ENCODE results near the gene PRRC2A.

The PRRC2A gene

GRCh38 chr6:31620586-31621319, at the start of gene PRRC2A:
TSS of gene PRRC2A (plus strand) at chr6:31620715. CDS start at chr6:31622790, 2,075 bp downstream.
- peak; percentile 70 to 92 for DNase-seq (ENCODE audit: low read depth in 2 of 2)

DNA sequence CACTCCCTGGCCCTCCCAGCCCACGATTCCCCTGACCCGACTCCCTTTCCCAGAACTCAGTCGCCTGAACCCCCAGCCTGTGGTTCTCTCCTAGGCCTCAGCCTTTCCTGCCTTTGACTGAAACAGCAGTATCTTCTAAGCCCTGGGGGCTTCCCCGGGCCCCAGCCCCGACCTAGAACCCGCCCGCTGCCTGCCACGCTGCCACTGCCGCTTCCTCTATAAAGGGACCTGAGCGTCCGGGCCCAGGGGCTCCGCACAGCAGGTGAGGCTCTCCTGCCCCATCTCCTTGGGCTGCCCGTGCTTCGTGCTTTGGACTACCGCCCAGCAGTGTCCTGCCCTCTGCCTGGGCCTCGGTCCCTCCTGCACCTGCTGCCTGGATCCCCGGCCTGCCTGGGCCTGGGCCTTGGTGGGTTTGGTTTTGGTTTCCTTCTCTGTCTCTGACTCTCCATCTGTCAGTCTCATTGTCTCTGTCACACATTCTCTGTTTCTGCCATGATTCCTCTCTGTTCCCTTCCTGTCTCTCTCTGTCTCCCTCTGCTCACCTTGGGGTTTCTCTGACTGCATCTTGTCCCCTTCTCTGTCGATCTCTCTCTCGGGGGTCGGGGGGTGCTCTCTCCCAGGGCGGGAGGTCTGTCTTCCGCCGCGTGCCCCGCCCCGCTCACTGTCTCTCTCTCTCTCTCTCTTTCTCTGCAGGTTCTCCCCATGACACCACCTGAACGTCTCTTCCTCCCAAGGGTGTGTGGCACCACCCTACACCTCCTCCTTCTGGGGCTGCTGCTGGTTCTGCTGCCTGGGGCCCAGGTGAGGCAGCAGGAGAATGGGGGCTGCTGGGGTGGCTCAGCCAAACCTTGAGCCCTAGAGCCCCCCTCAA, 48.2 kb upstream of the PRRC2A start, which contains the start of gene LTA:
Gene LTA, plus strand, starts transcription at position 249 of the 871 bp plus-strand sequence. Its CDS starts 454 bp downstream, at position 703.
- DNase-seq (ENCODE audit: low read depth in 2 of 2), result peak; percentile 68 to 75

GRCh38 chr6:31573239-31574105, 47.0 kb upstream of the PRRC2A start:
- DNase-seq (ENCODE audit: low read depth in 2 of 2), result no peak

- DNase-seq (ENCODE audit: low read depth in 2 of 2), result peak in 1 of 2 donors; percentile 61
Measured at GRCh38 chr6:31574106-31575061, 46.1 kb upstream of the PRRC2A start.

DNA sequence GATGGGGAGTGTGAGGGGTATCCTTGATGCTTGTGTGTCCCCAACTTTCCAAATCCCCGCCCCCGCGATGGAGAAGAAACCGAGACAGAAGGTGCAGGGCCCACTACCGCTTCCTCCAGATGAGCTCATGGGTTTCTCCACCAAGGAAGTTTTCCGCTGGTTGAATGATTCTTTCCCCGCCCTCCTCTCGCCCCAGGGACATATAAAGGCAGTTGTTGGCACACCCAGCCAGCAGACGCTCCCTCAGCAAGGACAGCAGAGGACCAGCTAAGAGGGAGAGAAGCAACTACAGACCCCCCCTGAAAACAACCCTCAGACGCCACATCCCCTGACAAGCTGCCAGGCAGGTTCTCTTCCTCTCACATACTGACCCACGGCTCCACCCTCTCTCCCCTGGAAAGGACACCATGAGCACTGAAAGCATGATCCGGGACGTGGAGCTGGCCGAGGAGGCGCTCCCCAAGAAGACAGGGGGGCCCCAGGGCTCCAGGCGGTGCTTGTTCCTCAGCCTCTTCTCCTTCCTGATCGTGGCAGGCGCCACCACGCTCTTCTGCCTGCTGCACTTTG, 45.1 kb upstream of the PRRC2A start, which contains the start of gene TNF:
Gene TNF, plus strand, starts transcription at position 231 of the 567 bp plus-strand sequence. Its CDS starts 177 bp downstream, at position 408.
- peak; percentile 75 to 89 for DNase-seq (ENCODE audit: low read depth in 2 of 2)

- DNase-seq (ENCODE audit: low read depth in 2 of 2), result no peak
Measured at GRCh38 chr6:31575952-31576685, 44.4 kb upstream of the PRRC2A start.

DNA sequence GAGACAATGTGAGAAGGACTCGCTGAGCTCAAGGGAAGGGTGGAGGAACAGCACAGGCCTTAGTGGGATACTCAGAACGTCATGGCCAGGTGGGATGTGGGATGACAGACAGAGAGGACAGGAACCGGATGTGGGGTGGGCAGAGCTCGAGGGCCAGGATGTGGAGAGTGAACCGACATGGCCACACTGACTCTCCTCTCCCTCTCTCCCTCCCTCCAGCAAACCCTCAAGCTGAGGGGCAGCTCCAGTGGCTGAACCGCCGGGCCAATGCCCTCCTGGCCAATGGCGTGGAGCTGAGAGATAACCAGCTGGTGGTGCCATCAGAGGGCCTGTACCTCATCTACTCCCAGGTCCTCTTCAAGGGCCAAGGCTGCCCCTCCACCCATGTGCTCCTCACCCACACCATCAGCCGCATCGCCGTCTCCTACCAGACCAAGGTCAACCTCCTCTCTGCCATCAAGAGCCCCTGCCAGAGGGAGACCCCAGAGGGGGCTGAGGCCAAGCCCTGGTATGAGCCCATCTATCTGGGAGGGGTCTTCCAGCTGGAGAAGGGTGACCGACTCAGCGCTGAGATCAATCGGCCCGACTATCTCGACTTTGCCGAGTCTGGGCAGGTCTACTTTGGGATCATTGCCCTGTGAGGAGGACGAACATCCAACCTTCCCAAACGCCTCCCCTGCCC, 43.5 kb upstream of the PRRC2A start:
- peak in 1 of 2 donors; percentile 50 for DNase-seq (ENCODE audit: low read depth in 2 of 2)

DNA sequence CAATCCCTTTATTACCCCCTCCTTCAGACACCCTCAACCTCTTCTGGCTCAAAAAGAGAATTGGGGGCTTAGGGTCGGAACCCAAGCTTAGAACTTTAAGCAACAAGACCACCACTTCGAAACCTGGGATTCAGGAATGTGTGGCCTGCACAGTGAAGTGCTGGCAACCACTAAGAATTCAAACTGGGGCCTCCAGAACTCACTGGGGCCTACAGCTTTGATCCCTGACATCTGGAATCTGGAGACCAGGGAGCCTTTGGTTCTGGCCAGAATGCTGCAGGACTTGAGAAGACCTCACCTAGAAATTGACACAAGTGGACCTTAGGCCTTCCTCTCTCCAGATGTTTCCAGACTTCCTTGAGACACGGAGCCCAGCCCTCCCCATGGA, 42.9 kb upstream of the PRRC2A start:
- DNase-seq (ENCODE audit: low read depth in 2 of 2), result no peak

DNA sequence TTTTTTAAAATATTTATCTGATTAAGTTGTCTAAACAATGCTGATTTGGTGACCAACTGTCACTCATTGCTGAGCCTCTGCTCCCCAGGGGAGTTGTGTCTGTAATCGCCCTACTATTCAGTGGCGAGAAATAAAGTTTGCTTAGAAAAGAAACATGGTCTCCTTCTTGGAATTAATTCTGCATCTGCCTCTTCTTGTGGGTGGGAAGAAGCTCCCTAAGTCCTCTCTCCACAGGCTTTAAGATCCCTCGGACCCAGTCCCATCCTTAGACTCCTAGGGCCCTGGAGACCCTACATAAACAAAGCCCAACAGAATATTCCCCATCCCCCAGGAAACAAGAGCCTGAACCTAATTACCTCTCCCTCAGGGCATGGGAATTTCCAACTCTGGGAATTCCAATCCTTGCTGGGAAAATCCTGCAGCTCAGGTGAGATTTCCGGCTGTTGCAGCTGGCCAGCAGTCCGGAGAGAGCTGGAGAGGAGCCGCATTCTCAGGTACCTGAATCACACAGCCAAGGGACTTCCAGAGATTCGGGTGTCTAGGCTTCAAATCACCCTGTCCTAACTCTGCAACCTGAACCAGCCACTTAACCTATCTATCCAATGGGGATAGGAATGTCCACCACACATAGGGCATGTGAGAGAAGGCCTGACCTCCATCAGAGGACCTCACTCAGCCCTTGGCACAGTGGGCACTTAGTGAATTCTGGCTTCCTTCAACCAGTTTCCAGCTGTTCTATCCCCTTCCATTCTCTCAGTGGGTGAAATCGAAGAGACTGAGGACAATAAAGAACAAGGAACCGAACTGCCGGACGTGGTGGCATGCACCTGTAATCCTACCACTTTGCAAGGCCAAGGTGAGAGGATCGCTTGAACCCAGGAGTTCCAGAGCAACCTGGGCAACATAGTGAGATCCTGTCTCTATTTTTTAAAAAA, 42.1 kb upstream of the PRRC2A start:
- peak in 1 of 2 donors; percentile 47 for DNase-seq (ENCODE audit: low read depth in 2 of 2)

DNA sequence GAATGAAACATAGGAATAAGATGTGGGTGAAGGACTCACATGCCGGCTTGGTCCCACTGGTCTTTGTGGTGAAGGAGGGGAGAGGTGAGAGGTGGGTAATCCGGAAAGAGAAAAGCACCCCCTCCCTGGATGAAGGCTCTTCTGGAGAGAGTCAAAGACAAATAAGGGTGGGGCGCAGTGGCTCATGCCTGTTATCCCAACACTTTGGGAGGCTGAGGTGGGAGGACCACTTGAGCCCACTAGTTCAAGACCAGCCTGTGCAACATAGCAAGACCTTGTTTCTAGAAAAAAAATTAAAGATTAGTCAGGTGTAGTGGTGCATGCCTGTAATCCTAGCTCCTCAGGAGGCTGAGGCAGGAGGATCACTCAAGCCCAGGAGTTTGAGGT, 41.4 kb upstream of the PRRC2A start:
- no peak for DNase-seq (ENCODE audit: low read depth in 2 of 2)

DNA sequence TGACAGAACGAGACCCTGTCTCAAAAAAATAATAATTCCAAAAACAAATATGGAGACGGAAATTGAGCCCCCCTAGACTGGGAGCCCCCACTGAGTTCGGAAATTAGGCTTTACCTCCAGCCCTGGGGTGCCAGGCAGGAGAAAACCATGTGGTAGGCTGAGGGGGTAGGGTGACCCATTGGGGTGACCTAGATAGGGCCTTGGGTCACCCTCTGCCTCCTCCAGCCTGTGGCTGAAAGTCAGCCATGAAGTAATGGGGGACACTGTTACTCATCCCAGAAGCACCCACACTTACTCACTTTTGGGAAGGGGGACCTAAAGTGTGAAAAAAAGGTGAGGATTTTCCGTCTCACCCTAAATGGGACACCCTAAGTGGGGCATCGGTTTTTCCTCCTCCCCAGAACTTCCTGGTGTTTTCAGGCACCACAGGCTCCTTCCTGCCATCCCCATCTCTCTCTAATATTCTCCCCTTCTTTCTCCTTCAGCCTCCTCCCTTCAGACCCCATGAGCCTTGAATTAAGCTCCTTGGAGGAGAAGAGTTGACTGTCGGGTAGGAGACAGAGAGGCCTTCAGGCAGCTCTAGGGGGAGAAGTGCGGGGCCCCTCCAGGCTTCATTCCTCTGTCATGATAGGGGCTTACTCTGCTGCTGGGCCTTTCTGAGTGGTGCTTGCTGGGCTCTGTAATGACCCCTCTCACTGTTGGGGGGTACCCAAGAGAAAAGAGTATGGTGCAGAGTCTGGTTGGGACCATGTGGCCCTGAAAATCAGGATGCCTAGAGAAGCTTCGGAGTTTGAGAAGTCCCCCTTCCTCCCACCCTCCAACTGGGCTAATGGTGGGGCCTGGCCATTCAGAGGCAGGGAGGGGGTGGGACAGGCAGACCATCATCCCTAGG, 40.7 kb upstream of the PRRC2A start:
- no peak for DNase-seq (ENCODE audit: low read depth in 2 of 2)

DNA sequence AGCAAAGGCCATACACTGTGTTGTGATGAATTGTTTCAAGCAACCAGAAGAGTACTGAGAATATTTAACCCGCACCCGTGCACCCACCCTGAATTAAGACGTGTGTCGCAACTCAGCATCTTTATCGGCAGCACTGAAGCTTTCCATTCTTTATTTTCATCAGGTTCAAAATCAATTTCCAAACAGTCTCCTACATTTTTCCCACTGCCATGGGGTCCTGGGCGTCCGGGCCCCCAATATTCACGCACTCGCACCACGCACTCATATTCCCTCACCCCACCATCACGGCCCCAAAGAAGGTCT, 40.1 kb upstream of the PRRC2A start:
- no peak for DNase-seq (ENCODE audit: low read depth in 2 of 2)

- peak; percentile 85 to 93 for DNase-seq (ENCODE audit: low read depth in 2 of 2)
Measured at GRCh38 chr6:31580807-31581433, 39.6 kb upstream of the PRRC2A start.

GRCh38 chr6:31581434-31582229, 38.9 kb upstream of the PRRC2A start:
- no peak for DNase-seq (ENCODE audit: low read depth in 2 of 2)

GRCh38 chr6:31582230-31582643, 38.3 kb upstream of the PRRC2A start, which contains the start of gene LTB:
TSS of gene LTB (minus strand) at chr6:31582424. CDS start at chr6:31582417, 7 bp downstream.
- DNase-seq (ENCODE audit: low read depth in 2 of 2), result no peak

Measured in stimulated activated CD4-positive, alpha-beta T cell treated with anti-CD3 and anti-CD28 coated beads, Interleukin-1b, Interleukin-23, amount 100 ng/mL, for 4 hours (primary cell).